Activated CD4-positive, alpha-beta T cell treated with anti-CD3 and anti-CD28 coated beads for 1 hour (primary cell): Measurements from ENCODE around the gene UBL3.

Experiments
- DNase-seq: peaks from one replicate; pipeline ENCODE4 v3.0.0-alpha.2; 2020

Gene UBL3

GRCh38 chr13:29856426-29856825, 6.0 kb upstream of the UBL3 start:
- no peak for DNase-seq

GRCh38 chr13:29855784-29856183, 5.4 kb upstream of the UBL3 start:
- DNase-seq = no peak

- DNase-seq = no peak
Measured at GRCh38 chr13:29855009-29855408, 4.6 kb upstream of the UBL3 start.

- no peak for DNase-seq
Measured at GRCh38 chr13:29853131-29853530, 2.7 kb upstream of the UBL3 start.

- DNase-seq = no peak
Measured at GRCh38 chr13:29852472-29853054, 2.1 kb upstream of the UBL3 start.

- no peak for DNase-seq
Measured at GRCh38 chr13:29849731-29850212, 645 bp downstream of the UBL3 start.

GRCh38 chr13:29849071-29849631, 1.3 kb downstream of the UBL3 start:
- DNase-seq = no peak

- no peak for DNase-seq
Measured at GRCh38 chr13:29847501-29847983, 2.9 kb downstream of the UBL3 start.

- no peak for DNase-seq
Measured at GRCh38 chr13:29846475-29847256, 3.8 kb downstream of the UBL3 start.

- DNase-seq = no peak
Measured at GRCh38 chr13:29845440-29846056, 4.9 kb downstream of the UBL3 start.

GRCh38 chr13:29844441-29844840, 6.0 kb downstream of the UBL3 start:
- no peak for DNase-seq

- no peak for DNase-seq
Measured at GRCh38 chr13:29840585-29840984, 9.8 kb downstream of the UBL3 start.

- no peak for DNase-seq
Measured at GRCh38 chr13:29835280-29836061, 14.9 kb downstream of the UBL3 start.

GRCh38 chr13:29832761-29833298, 17.6 kb downstream of the UBL3 start:
- DNase-seq = no peak

- no peak for DNase-seq
Measured at GRCh38 chr13:29830000-29830399, 20.4 kb downstream of the UBL3 start.

GRCh38 chr13:29819143-29819542, 31.3 kb downstream of the UBL3 start:
- DNase-seq = no peak

- DNase-seq = no peak
Measured at GRCh38 chr13:29817604-29818378, 32.6 kb downstream of the UBL3 start.

- DNase-seq = no peak
Measured at GRCh38 chr13:29816715-29817114, 33.7 kb downstream of the UBL3 start.

GRCh38 chr13:29815336-29815735, 35.1 kb downstream of the UBL3 start:
- DNase-seq = no peak

- no peak for DNase-seq
Measured at GRCh38 chr13:29810898-29811297, 39.5 kb downstream of the UBL3 start.

GRCh38 chr13:29810145-29810742, 40.2 kb downstream of the UBL3 start:
- no peak for DNase-seq
